Sigmoid colon (tissue), 7 donors: ENCODE data around the gene ARHGAP40. TPM values are rescaled to one million over a fixed set of nuclear protein-coding genes. Genes with fewer than 3 reads are reported as not detected.

Experiments
- DNase-seq: peaks from one replicate; pipeline ENCODE4 v3.0.0-alpha.2; 2019
- H3K27ac ChIP-seq, 4 donors: fragments of 200-600 bp; sonication (generic); one replicate each; pipeline ENCODE4 v1.5.1; 2016 to 2019; ENCODE audit warnings: mild to moderate bottlenecking in 1 of 4
- H3K27me3 ChIP-seq, 3 donors: fragments of 200-600 bp; sonication (generic); one replicate each; pipeline ENCODE4 v1.5.1; 2019; ENCODE audit warnings: mild to moderate bottlenecking in 1 of 3
- H3K36me3 ChIP-seq, 4 donors: fragments of 200-600 bp; sonication (generic); one replicate each; pipeline ENCODE4 v1.5.1; 2016 to 2019
- H3K4me1 ChIP-seq, 4 donors: fragments of 200-600 bp; sonication (generic); one replicate each; pipeline ENCODE4 v1.5.1; 2017 to 2019
- H3K4me3 ChIP-seq, 4 donors: fragments of 200-600 bp; sonication (generic); one replicate each; pipeline ENCODE4 v1.5.1; 2017 to 2019; ENCODE audit warnings: mild to moderate bottlenecking in 2 of 4, moderate library complexity in 1 of 4
- H3K9me3 ChIP-seq, 4 donors: fragments of 200-600 bp in 3 of 4; sonication (generic) in 3 of 4; one replicate each; pipeline versions ENCODE4 v1.5.1 to v1.6.1; 2013 to 2019
- EP300 ChIP-seq, 4 donors: sonication (generic); formaldehyde crosslinking; IDR thresholded peaks; one replicate each; pipeline ENCODE4 v1.6.1; 2017; ENCODE audit warnings: antibody characterized with exemption in 4 of 4
- POLR2A ChIP-seq, 2 donors: fragments of 450-650 bp; IDR thresholded peaks; one replicate each; pipeline ENCODE4 v1.6.1; 2016; ENCODE audit warnings: antibody characterized with exemption in 2 of 2, mild to moderate bottlenecking in 2 of 2, moderate library complexity in 2 of 2
- POLR2AphosphoS5 ChIP-seq, 4 donors: sonication (generic); formaldehyde crosslinking; IDR thresholded peaks; one replicate each; pipeline ENCODE4 v1.6.1; 2017; ENCODE audit warnings: antibody characterized with exemption in 4 of 4
- WGBS, 2 donors: extraction: QIAGEN DNeasy Blood & Tissue Kit; methylation state at CpG; one replicate each; pipeline ENCODE4 v1.1.7; 2013; 5-methylcytosine and 5-hydroxymethylcytosine counted together
- intact Hi-C: fragments of 100-400 bp; cut with DNase I; formaldehyde crosslinking; loops from one replicate; pipeline ENCODE4 v1.15.1; 2023
- polyA plus RNA-seq, 3 donors: library from polyadenylated mRNA; stranded (reverse); fragments of 200-250 nt; gene quantifications; one replicate each; pipeline ENCODE4 v1.2.3, GENCODE V29; 2013
- total RNA-seq, 4 donors: library from RNA; depleted of rRNA; stranded (reverse); fragments of >200 nt; gene quantifications; one replicate each; pipeline ENCODE4 v1.1.0, GENCODE V29; 2016
- TF ChIP-seq, protein P1 (sequence below), 4 experiments: fragments of 450-650 bp in 3 of 4; fragments of 200-600 bp in 1 of 4; IDR thresholded peaks; one replicate each; pipeline ENCODE4 v1.5.1; 2016 to 2019; ENCODE audit warnings: antibody characterized with exemption in 4 of 4, mild to moderate bottlenecking in 3 of 4, moderate library complexity in 2 of 4
- donor health status: healthy with polysubstance abuse.
- donor health status: Bipolar disorder and iron deficiency.
- donor health status: healthy.

ARHGAP40 gene
- total and polyA plus RNA-seq, 7 donors = not detected

DNA sequence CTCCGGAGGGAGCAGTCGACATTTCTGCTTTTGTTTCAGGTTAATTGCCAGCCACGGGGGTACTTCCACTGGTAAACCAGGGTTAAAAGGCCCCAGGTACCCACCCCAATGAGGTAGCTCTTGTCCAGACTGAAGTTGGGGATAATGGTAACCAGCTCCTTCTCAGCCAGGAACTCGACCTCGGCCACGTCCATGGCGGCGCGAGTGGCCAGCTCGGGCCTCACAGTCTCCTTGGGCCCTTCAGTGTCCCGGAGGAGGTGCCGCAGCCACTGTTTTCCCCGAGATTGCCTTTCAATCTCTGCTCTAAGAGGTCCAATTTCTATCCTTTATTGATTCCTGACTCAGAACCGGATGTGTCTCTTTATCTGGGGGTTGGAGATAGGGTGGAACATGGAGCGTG lies 13.7 kb downstream of the ARHGAP40 start:
- 84 to 88% methylated on average over 15 of the region's 15 CpGs for WGBS, 2 donors
- intact Hi-C loops = no loop called here
- Histone ChIP-seq H3K27ac (no peak overlapping the region), H3K36me3 (no peaks in the 10 kb centered on the region), H3K4me3 (no peak overlapping the region), H3K4me1 (no peaks in the 10 kb centered on the region), H3K9me3 (no peaks in the 10 kb centered on the region), H3K27me3 (peaks cover 0 to 30% (median 0%) of the 10 kb centered on the region in 3 donors)
- DNase-seq = no peak
- TF ChIP-seq POLR2AphosphoS5 (IDR thresholded peaks at IDR 0.05) = no peak
- TF ChIP-seq EP300 (IDR thresholded peaks at IDR 0.05) = no peak
- TF ChIP-seq, protein P1, sequence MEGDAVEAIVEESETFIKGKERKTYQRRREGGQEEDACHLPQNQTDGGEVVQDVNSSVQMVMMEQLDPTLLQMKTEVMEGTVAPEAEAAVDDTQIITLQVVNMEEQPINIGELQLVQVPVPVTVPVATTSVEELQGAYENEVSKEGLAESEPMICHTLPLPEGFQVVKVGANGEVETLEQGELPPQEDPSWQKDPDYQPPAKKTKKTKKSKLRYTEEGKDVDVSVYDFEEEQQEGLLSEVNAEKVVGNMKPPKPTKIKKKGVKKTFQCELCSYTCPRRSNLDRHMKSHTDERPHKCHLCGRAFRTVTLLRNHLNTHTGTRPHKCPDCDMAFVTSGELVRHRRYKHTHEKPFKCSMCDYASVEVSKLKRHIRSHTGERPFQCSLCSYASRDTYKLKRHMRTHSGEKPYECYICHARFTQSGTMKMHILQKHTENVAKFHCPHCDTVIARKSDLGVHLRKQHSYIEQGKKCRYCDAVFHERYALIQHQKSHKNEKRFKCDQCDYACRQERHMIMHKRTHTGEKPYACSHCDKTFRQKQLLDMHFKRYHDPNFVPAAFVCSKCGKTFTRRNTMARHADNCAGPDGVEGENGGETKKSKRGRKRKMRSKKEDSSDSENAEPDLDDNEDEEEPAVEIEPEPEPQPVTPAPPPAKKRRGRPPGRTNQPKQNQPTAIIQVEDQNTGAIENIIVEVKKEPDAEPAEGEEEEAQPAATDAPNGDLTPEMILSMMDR (IDR thresholded peaks at IDR 0.05) = no peak
- TF ChIP-seq POLR2A (IDR thresholded peaks at IDR 0.05) = no peak

DNA sequence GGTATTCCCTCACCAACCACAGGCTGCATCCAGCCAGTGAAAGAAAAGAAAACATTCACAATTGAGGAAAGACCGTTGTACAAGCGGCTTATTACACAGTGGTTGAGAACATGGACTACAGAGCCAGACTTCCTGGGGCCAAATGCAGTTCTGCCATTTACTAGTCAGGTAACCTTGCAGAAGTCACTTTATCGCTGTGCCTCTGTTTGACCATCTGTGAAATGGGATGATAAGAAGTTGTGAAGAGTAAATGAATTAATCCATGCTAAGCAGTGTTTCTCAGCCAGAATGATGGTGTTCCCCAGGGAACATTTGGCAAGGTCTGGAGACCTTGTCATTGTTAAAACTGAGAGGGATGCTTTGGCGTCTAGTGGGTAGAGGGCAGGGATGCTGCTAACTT lies 14.8 kb downstream of the ARHGAP40 start:
- Histone ChIP-seq H3K27me3 (peaks cover 0 to 31% (median 0%) of the 10 kb centered on the region in 3 donors), H3K4me3 (no peak overlapping the region), H3K4me1 (no peaks in the 10 kb centered on the region), H3K9me3 (no peaks in the 10 kb centered on the region), H3K27ac (no peak overlapping the region), H3K36me3 (no peaks in the 10 kb centered on the region)
- WGBS, 2 donors = 85 to 88% methylated on average over 4 of the region's 4 CpGs
- intact Hi-C loops = no loop called here
- DNase-seq = no peak
- TF ChIP-seq POLR2AphosphoS5 (IDR thresholded peaks at IDR 0.05) (no peak), EP300 (IDR thresholded peaks at IDR 0.05) (no peak)
- TF ChIP-seq, protein P1 (IDR thresholded peaks at IDR 0.05) = no peak

DNA sequence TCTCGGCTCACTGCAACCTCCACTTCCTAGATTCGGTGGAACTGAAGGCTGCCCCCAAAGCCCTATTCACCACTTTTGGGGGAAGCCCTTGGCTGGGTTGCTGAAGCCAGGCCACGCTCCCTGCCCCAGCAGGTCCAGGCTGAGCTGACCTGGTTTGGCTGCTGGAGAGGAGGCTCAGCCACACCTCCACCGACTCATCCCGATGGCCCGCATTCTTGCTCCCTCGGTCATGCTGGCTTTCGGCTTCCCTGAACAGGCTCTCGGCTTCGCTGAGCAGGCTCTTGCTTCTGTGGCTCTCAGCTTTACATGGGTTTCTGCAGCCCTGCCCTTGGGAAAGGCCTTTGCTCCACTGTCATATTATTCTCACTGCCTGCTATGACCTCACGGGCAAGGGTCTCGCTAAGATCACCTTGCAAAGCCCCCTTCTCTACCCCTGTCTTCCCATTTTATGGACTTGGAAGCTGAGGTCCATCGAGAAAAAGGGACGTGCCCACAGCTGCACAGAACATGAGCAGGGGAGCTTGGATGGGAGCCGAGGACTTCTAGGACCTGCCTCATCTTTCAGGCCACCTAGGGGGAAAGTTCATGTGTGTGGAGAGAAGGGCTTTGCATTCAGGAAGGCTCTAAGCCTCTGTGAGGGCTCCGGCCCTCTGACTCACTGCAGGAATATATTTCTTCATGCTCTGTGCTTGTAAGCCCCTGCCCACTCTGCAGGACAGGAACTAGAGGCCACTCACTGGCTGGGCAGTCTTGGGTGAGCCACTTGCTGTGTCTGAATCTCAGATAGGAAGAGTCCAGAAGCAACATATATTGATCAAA lies 15.6 kb downstream of the ARHGAP40 start:
- peaks cover 0 to 31% (median 0%) of the 10 kb centered on the region in 3 donors for H3K27me3 ChIP-seq
- 70 to 75% methylated on average over 16 of the region's 16 CpGs for WGBS, 2 donors
- intact Hi-C loops = no loop called here
- no peak for TF ChIP-seq POLR2AphosphoS5 (IDR thresholded peaks at IDR 0.05)
- TF ChIP-seq, protein P1 (IDR thresholded peaks at IDR 0.05) = no peak
- TF ChIP-seq EP300 (IDR thresholded peaks at IDR 0.05) = no peak
- DNase-seq = no peak
- H3K4me3 ChIP-seq = no peak overlapping the region
- H3K4me1 ChIP-seq = no peaks in the 10 kb centered on the region
- no peaks in the 10 kb centered on the region for H3K36me3 ChIP-seq
- no peaks in the 10 kb centered on the region for H3K9me3 ChIP-seq
- no peak overlapping the region for H3K27ac ChIP-seq

DNA sequence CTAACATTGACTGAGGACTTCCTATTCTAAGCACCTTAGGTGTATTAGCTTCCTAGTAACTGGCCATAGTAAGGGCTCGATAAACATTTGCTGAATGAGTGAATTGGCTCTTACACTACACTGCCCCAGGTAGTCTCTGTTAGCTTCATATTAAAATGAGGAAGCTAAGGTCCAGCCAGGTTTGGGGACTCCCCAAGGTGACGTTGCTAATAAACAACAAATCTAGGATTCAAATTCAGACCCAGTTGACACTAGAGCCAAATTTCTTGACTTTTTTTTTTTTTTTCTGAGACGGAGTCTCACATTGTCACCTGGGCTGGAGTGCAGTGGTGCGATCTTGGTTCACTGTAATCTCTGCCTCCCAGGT lies 16.2 kb downstream of the ARHGAP40 start:
- DNase-seq = no peak
- Histone ChIP-seq H3K27ac (no peak overlapping the region), H3K36me3 (no peaks in the 10 kb centered on the region), H3K9me3 (no peaks in the 10 kb centered on the region), H3K4me3 (no peak overlapping the region), H3K27me3 (peaks cover 0 to 31% (median 0%) of the 10 kb centered on the region in 3 donors), H3K4me1 (no peaks in the 10 kb centered on the region)
- intact Hi-C loops = no loop called here
- TF ChIP-seq EP300 (IDR thresholded peaks at IDR 0.05) = no peak
- TF ChIP-seq, protein P1 (IDR thresholded peaks at IDR 0.05) = no peak
- WGBS, 2 donors = 78 to 89% methylated on average over 4 of the region's 4 CpGs

DNA sequence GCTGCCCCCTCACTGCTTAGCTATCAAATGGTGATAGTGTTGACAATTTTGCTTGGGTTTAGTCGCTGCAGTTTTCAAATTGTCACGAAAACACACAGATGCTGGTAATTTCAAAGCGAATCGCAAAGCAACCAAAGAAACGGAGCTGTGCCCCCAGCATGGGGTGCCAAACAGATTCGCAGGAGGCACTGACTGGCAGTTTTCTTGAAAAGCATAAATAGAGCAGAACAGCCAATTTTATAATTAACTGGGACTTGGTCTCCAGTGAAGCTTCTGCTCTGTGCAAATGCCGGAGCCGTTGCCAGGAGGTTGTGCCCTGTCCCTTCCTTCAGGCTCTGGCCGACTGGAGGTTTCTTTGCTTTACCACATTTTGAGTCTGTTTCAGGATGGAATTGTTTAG lies 18.8 kb downstream of the ARHGAP40 start:
- H3K4me1 ChIP-seq = no peaks in the 10 kb centered on the region
- 66 to 76% methylated on average over 9 of the region's 9 CpGs for WGBS, 2 donors
- DNase-seq = no peak
- H3K27ac ChIP-seq = no peak overlapping the region
- H3K36me3 ChIP-seq = no peaks in the 10 kb centered on the region
- H3K4me3 ChIP-seq = no peak overlapping the region
- peaks cover 0 to 31% (median 0%) of the 10 kb centered on the region in 3 donors for H3K27me3 ChIP-seq
- intact Hi-C loops = no loop called here
- no peak for TF ChIP-seq EP300 (IDR thresholded peaks at IDR 0.05)
- TF ChIP-seq POLR2A (IDR thresholded peaks at IDR 0.05) = no peak
- TF ChIP-seq, protein P1 (IDR thresholded peaks at IDR 0.05) = no peak
- TF ChIP-seq POLR2AphosphoS5 (IDR thresholded peaks at IDR 0.05) = no peak
- peaks cover 0 to 3% (median 2%) of the 10 kb centered on the region in 4 donors for H3K9me3 ChIP-seq
